GM21423 (cell line): ENCODE results near the gene CNOT6L.
A peak's percentile ranks its signal among the peaks of the same experiment; 100 is the strongest.
"Not testable (repeated sequence)": the region's sequence is repeated elsewhere in the genome, so short reads cannot be mapped to it uniquely, and the experiment has no call there.

Experiments
- ATAC-seq: cut with Tn5 transposase; IDR thresholded peaks from one replicate; pipeline ENCODE4 v1.9.1; 2021; ENCODE audit warnings: mild to moderate bottlenecking, moderate library complexity; ENCODE audit not compliant: unreplicated experiment

The CNOT6L gene

DNA sequence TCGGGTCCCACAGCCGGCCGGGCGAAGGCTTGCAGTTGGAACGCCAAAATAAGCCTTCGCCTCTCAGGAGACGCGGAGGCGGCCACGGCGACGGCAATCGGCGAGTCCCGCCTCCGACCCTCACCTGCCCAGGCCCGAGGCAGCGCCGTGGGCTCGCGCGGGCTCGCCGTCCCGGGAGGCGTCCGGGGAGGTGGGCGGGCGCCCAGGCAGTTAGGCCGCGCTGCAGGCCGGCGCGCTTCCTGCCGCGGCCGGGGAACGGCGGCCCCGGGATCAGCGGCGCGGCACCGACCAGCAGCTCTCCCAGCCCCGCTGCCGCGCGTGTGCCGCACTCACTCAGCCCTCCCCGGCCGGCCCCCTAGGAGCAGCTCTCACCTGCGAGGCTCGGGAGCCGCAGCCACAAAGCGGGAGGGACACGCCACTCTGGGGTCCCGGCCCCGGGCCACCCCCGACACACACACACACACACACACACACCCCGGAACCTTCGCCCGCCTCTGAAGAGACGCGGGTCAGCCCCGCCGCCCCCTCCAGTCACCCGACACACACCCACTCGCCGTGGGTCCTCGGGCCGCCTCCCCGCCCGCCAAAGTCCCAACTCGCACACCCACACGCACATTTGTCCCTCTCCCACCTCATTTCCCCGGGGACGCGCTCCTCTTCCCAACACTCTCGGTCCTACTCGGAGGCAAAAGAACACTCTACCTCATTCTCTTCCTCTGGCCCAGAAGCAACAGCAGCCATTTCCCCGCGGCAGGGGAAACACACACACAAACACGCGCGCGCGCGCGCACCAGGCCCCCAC lies at the start of gene CNOT6L:
TSS of gene CNOT6L (minus strand) at position 767 of the 802 bp plus-strand sequence. CDS start at position 707, 60 bp downstream.
- ATAC-seq: peak; percentile 23

DNA sequence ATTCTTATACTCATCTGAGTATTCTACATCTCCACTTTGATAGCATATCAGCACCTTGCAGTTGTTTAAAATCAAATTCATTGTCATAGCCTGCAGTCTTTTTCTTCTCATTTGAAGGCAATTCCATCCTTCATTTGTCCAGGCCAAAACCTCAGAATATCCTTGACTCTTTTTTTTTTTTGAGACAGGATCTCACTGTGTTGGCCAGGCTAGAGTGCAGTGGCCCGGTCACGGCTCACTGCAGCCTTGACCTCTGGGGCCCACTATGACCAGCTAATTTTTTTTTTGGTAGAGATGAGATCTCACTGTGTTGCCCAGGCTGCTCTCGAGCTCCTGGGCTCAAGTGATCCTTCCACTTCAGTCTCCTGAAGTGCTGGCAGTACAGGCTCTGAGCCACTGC lies 46.1 kb upstream of the CNOT6L start:
- no peak for ATAC-seq

DNA sequence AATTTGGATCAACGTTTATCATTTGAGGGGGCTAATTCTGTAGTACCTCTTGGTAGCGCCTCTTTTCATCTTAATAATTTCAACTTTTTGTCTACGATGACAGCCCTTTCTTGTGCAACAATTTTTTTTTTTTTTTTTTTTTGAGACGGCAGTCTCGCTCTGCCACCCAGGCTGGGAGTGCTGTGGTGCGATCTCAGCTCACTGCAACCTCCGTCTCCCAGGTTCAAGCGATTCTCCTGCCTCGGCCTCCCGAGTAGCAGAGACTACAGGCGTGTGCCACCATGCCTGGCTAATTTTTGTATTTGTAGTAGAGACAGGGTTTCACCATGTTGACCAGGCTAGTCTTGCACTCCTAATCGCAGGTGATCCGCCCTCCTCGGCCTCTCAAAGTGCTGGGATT lies 44.2 kb upstream of the CNOT6L start:
- not testable (repeated sequence) for ATAC-seq

DNA sequence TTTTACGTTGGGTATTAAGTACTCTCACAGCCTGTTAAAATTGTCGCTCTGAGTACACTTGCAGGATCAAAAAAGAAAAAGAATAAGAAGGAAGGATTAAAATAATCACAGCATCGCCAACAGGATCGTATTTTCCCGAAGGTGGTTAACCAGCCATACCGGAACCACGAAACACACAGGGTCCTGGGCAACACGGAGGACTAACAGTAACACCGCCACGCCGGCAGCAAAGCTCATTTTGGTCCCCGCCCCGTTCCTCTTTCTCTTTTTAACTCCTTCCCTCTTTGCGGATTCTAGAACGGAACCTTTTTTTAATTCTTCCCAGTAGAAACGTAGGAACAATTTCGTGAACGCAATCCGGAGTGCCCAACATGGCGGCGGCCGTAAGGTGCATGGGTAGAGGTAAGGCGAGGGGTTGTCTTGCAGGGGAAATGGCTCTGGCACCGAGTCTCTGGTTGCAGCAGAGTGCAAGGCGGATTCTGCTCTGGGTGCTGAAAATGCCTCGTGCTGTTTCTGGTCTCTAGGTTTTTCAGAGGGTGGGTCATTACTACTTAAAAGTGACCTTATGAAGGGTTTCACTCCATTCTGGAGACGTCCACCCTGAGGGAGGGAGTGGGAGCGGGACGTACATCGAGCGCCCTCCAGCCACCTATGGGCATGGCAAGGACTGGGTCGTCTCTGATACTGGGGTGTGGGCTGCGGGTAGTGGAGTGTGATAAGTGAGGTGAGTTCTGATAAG lies 43.5 kb upstream of the CNOT6L start, which contains the start of gene MRPL1:
TSS of gene MRPL1 (plus strand) at position 353 of the 739 bp plus-strand sequence. CDS start at position 372, 19 bp downstream.
- ATAC-seq: peak; percentile 85

GRCh38 chr4:77861495-77861894 lies 42.3 kb upstream of the CNOT6L start:
- no peak for ATAC-seq

DNA sequence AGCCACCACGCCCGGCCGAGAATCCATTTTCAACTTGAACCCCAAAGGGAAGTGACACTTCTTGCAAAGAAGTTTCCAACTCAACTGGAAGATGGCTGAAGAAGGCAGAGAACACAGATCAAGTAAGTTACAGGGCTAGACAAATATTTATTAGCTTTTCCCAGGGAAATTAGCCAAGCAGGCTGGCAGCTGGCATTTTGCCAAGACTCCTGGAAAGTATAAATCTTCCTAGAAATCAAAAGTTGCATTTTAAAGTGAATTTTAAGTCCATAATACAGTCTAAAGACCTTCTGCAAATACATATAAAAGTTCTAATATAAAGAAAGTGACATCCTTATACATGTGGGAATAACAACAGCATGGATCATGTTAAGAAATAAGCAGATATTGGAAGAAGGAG lies 40.1 kb upstream of the CNOT6L start:
- ATAC-seq: no peak

- ATAC-seq: no peak
Measured at GRCh38 chr4:77856152-77856551, 37.0 kb upstream of the CNOT6L start.

- no peak for ATAC-seq
Measured at GRCh38 chr4:77854431-77855111, 35.4 kb upstream of the CNOT6L start.

DNA sequence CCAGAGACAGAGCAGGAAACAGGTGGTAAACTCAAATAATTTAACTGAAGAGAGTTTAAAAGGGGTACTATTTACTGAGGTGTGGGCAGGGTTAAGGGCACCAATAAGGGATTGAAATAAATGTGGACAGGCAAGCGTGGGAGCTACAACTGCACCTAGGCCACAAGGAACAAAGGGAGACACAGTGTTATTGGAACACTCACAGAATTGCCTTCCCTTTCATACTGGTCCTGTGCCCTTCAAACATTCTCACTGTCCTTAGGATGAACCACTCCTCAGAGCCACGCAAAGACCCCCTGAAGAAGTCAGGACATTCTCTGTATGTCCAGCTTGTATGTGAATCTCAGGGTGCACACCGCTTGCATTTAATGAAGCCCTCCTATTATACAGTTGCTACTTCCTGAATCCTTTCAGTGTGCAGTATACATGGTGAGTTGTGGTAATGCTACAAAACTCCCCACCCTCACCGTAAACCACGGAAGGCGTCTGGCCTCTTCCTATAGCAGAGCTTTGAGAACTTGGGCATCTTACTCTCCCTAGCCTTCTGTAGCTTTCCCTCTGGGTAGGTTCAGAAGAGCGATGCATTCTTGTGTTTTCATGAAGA lies 33.8 kb upstream of the CNOT6L start:
- ATAC-seq: peak; percentile 97

DNA sequence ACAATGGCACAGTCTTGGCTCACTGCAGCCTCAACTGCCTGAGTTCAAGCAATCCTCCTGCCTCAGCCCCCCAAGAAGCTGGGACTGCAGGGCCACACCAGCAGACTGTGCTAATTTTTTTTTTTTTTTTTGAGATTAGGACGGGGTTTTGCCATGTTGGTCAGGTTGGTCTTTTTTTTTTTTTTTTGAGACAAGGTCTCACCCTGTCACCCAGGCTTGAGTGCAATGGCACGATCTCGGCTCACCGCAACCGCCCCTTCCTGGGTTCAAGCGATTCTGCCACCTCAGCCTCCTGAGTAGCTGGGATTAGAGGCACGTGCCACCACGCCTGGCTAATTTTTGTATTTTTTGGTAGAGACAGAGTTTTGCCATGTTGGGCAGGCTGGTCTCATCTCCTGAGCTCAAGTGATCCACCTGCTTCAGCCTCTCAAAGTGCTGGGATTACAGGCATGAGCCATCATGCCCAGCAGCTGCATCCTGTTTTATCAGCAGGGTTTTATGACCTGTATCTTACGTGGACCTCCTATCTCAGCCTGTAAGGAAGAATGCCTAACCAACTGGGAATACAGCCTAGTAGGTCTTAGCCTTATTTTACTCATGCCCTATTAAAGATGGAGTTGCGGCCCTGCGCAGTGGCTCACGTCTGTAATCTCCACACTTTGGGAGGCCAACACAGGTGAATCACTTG lies 30.3 kb upstream of the CNOT6L start:
- no peak for ATAC-seq

- ATAC-seq: no peak
Measured at GRCh38 chr4:77848508-77848907, 29.3 kb upstream of the CNOT6L start.

DNA sequence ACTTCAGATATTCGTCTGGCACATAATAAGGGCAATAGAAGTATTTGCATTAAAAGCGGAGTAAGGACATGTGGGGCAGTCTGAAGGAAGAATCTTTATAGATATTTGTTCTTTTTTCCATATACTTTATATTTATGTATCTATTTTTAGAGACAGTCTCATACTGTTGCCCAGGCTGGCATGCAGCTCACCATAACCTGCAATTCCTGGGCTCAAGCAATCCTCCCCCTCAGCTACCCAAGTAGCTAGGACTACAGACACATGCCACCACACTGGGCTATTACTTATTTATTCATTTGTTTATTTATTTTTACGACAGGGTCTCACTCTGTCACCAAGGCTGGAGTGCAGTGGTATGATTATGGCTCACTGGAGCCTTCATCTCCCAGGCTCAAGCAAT lies 26.8 kb upstream of the CNOT6L start:
- no peak for ATAC-seq

- ATAC-seq: no peak
Measured at GRCh38 chr4:77845400-77845799, 26.2 kb upstream of the CNOT6L start.

DNA sequence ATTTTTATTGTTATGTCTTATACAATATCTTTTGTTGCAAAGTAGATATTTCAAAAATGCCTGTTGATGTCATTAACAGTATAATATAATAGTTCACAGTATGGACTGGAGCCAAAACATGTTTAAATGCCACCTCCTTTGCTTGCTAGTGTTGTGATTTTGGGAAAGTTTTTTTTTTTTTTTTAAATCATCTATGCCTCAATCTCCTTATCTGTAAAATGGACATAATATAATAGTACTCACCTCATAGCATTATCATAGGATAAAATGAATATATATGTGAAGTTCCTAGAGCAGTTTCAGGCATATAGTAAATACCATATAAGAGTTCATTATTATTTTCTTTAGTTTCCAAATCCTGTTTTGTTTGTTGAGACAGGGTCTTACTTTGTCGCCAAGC lies 25.2 kb upstream of the CNOT6L start:
- no peak for ATAC-seq

DNA sequence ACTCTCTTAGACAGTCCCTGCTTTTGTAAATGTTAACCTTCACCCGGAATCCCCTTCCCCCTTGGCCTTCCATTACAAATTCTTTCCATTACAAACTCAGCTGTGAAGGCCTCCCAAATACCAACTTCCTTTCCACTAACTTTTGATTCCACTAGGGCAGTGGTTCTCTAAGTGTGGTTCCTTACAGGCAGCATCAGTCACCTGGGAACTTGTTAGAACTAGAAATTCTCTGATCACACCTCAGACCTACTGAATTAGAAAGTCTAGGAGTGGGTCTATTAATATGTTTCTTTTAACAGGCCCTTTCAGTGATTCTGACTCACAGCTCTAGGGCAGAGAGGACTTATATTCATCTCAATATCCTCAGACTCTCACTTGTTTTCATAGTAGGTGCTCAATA lies 24.5 kb upstream of the CNOT6L start:
- no peak for ATAC-seq

DNA sequence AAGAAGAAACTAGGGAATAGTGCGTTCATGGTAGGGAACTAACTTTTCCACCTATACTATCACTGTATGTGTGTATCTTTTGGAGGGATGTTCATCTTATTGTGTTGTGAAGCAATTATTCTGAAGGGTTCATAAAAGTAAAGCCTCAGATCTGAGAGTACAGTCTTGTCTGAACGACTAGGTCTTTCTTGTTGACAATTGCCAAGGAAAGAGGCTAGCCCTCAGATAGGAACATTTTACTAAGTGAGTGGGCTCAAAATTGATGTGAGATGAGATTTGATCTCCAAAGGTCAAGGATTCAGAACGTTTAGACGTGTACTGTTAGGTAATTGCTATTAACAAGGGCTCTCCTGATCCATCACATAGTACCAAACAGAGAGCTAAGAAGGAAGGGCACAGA lies 15.2 kb upstream of the CNOT6L start:
- no peak for ATAC-seq

- no peak for ATAC-seq
Measured at GRCh38 chr4:77833126-77833724, 14.1 kb upstream of the CNOT6L start.

DNA sequence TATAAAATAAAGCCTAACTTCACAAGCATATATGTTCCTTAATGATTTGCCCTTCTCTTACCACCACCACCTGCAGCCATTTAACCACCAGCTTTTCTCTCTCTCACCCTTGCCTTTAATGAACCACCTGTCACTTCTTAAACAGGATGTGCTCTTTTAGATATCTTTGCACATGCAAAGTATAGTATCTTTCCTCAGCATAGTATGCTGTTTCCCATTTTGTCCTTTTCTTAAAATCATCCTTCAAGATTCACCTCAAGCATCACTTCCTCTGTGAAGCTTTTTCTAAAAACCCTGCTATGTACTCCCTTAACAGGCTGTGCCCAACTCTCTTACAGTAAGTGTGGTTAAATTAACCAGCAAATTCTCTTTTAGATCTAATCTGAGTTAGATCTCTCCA lies 8.2 kb upstream of the CNOT6L start:
- no peak for ATAC-seq

GRCh38 chr4:77826275-77826674 lies 7.1 kb upstream of the CNOT6L start:
- ATAC-seq: no peak

DNA sequence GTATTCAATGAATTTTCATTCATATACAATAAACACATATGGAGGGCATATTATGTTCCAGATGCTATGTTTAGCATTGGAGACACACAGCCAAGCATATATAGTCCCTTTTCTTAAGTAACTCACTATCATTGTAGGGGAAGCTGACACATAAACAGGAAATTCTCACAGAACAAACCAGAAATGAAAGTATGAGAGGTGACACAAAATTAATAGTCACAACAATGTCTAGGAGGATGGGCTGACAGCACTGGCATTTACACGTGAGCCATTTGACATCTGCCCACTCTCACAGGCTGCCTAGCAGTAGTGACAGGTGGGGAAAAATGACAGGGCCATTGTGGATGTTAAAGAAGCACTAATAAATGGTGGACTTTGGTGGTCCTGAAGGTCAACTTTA lies 2.6 kb upstream of the CNOT6L start:
- no peak for ATAC-seq
